T-helper 22 cell (primary cell): ENCODE data around the gene VPREB1.
"Not testable (repeated sequence)": the region's sequence is repeated elsewhere in the genome, so short reads cannot be mapped to it uniquely, and the experiment has no call there.

ENCODE experiments used
- DNase-seq: peaks from one replicate; pipeline ENCODE4 v3.0.0-alpha.2; 2020; ENCODE audit warnings: low read depth

The VPREB1 gene

DNA sequence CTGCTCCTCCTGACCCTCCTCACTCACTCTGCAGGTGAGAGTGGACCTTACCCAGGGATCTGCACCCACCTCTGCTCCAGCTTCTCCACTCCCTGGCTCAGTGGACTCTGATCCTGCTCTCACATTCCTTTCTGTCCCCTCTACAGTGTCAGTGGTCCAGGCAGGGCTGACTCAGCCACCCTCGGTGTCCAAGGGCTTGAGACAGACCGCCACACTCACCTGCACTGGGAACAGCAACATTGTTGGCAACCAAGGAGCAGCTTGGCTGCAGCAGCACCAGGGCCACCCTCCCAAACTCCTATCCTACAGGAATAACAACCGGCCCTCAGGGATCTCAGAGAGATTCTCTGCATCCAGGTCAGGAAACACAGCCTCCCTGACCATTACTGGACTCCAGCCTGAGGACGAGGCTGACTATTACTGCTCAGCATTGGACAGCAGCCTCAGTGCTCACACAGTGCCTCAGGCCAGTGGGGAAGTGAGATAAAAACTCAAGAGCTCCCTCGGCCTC, 29.7 kb upstream of the VPREB1 start:
- DNase-seq, result no peak

DNA sequence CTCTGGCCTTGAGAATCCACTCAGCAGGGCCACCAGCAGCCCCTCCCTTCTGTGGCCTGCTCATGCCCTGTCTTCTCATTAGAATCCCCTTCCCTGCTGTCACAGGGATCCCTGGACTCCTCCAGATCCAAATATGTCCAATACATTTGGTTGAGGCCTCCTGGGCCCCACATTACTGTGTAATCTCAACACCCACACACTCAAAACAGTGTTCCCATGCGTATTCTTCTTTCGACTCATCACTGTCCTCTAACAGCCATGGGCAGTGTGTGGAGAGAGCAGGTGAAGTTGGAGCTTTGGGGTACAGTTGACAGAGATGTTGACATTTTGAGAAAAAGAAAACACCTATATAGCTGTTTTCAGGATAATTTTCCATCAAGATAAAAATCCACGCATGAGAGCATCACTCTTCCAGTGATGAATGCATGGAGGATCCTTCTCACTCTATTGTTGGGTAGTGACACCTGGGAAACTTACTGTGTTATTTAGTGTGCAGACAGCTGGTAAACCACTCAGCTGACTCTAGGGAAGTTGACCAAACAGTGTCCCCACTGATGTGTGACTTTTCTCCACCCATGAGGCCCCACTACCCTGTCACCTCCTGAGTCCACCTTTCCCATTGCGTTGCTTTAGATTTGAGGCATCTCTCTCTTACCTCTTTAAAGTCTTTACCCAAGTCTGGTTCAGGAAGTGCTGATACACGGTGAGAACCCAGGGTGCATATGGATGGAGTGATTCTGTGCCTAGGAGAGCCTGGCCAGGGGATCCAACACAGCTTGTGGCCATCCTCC, 28.7 kb upstream of the VPREB1 start:
- no peak for DNase-seq

DNA sequence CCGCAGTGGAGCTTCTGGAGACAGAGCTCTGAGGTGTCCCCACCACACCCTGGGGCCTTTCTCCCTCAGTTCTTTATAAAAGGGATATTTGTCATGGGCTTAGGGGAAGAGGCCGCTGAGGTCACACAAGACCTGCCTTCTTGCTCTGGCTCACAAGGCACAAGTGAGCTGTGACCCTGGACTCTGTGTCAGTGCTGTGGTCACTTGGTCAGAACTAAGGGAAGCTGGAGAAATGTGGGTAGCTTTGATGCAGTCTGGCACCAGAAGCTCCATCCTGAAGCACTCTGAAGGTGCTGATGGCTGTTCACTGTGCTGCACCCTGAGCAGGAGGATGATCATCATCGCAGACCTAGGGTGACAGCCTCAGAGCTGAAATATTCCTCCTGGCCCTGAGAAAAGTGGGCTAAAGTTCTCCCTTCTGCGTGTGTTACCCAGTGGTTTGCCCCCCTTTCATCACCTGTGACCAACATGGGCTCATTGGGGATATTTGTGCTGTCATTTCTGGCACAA, 28.1 kb upstream of the VPREB1 start:
- no peak for DNase-seq

DNA sequence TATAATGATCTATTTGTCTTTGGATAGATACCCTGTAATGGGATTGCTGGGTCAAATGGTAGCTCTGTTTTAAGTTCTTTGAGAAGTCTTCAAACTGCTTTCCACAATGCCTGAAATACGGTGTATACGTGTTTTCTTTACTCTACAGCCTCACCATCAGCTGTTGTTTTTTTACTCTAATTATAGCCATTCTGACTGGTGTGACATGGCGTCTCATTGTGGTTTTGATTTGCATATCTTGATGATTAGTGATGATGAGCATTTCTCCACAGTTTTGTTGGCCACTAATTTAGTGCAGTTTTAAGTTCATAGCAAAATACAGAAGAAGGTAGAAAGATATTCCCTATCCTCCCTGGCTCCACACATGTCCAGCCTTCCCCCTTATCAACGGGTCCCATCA, 26.3 kb upstream of the VPREB1 start:
- no peak for DNase-seq

DNA sequence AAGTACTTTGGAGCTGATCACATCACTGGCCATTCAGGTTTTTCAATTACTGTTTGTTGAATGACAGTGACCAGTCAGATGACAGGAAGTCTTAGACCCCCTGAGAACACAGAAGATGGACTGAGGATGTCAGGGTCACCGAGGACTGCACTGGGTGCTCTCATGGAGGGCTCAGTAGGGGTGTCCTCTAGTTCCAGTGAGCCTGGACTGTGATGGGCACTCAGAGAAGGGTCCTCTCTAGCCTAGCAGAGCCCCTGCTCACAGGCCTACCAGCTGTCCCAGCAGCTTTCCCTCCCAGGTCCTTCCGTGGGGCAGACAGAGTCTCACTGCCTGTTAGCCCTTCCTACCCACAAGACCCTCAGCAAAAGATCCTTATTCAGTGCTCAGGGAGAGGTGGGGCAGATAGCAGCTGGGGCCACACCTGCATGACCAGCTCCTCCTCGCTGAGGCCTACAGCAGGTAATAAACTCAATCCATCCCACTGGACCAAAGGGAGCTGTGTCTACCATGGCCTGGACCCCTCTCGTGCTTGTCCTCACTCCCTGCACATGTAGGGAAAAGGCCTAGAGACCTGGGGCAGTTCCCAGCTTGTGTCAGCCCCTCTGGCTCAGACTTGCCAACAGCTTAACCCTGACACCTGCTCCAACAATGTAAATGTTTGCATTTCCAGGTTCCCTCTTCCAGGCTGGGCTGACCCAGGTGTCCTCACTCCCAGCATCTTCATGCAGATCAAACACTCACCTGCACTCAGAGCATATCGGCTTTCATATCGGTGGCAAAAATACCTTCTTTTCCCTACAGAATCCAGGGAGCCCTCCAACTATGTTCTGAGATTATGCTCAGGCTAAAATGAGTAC, 25.2 kb upstream of the VPREB1 start:
- DNase-seq, result no peak

DNA sequence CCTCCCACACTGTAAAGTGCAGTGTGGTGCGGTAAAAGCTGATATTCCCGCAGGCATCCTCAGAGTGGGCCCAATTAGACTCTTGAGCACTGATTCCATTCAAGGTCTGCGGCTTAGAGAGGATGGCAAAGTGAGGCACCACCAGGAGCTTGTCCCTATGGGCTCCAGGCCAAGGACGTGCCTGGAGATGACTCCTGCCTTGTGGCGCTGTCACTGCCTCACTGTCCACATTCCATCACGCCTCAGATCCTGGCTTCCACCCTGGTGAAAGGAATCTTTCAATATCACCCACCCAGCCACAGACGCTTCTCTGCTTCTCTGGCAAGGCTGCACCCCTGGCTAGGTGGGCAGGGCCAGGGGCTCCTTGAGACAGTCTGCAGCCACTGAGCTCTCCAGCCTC, 23.5 kb upstream of the VPREB1 start:
- not testable (repeated sequence) for DNase-seq

DNA sequence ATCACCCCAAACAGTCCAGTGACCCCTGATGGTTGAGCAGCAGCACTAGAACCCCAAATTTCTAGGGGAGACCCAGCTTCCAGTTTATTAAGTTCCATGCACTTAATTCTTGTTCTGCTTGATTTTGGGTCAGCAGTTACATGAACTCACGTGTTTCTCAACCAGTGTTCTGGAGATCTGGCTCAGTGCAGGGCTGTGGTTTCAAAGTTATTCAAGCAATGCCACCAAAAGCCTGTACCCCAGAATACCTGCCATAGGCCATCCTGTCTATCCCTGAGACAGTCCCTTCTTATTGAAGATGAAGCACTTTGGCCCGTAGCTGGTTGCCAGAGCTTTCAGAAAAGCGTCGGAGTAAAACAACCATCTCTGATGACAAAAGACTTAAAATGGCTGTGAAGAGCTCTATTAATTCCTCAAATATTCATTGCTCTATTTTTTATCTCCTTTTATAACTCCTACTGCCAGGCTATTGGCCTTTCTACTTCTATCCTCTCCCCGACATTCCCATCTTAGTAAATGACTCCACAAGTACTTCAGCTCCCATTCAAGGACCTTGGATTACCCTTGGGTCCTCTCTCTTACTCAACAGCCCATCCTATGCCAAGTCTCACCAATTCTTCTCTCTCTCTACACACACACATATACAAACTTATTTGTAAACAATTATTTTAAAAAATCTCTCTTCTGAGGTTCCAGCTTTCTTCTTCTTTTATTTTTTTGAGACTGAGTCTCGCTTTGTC, 18.0 kb upstream of the VPREB1 start:
- DNase-seq, result no peak

DNA sequence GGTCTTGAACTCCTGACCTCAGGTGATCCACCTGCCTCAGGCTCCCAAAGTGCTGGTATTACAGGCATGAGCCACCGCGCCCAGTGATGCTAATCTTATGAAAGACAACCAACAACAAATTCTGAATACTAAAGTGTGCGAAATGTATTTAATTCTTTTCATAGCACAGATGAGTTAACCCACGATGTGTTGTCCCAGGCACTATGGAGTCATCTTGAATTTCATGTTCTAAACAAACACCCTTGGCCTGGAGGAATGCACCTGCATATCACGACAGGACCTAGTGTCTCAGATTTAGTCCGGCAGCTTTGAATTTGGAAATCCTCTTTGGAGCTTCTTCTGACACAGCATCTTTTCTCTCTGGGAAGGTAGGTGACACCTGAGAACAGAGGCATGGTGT, 16.2 kb upstream of the VPREB1 start:
- DNase-seq, result no peak

DNA sequence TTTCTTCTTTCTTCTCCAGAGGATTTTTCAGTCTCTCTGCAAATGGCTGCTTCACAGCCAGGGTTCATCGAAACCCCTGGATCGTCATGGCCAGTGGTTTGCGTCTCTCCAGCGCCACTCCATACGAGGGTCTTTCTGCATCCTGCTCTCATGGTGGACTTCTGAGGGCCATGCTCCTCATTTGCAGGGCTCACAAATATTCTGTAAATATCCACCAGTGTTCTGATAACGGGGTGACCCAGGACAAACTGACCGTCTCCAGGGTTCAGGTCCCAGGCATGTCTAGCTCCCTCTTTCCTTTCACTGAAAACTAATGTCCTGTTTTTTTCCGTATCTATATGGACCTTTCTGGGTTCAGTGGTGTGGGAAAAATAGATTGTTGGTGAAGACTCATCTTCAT, 15.7 kb upstream of the VPREB1 start:
- DNase-seq, result no peak

DNA sequence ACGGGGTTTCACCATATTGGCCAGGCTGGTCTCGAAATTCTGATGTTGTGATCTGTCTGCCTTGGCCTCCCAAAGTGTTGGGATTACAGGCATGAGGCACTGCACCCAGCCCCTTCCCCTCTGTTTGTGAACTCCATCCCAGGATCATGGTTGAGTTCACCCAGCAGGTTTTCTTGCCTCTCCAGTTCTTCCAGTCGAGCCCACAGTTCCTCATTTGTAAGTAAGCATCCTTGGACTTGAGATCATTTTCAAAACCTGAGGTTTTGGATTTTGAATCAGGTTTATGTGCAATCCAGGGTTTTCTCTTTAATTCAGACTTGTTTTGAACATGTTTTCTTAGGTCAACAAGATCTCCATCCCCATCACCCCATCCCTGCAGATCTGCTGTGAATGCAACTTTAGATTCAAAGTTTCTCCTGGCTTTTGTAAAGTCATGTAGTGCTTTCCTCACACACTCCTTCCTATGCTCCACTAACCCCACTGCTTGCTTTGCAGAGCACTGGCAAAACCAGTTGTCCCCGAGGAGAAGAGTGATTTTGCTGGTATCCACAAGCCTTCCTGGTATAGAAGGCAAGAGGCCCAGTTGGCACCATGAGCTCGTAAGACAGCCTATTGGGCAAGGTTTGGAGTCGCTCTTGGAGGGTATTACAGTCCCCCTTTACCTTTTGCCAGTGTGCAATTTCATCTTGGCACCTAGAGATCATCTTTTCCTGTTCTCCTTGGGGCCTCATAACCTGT, 14.7 kb upstream of the VPREB1 start:
- no peak for DNase-seq

DNA sequence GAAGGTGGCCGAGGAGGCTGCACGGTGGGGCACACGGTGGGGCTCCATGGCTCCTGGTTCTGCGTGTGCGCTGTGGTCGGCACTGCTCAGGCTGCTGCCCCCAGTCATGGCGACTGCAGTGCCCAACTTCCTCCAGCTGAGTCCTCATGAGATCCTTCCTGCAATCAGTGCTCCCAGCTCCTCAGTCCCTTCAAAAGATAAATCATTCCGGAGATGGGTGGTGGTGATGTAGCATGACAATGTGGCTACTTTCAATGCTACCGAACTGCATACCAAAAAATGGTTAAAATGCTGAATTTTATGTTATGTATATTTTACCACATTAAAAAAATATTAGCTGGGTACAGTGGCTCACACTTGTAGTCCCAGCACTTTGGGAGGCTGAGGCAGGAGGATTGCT, 14.1 kb upstream of the VPREB1 start:
- DNase-seq, result no peak

DNA sequence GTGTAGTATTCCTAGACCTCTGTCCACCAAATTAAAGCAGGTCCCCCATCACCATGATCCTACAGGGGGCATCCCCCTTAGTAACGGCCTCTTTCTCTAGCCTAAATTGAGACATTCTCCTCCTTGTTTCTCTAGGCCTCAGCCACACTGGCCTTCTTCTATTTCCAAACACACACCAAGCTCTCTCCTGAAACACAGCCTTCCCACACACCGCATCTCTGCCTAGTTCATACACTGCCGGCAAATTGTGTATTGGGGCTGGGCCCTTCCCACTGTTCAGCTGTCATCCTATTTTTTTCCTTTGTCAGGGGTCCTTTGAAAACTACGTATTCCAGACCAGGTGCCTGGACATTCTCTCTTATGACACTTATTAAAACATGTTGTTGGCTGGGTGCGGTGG, 11.5 kb upstream of the VPREB1 start:
- DNase-seq, result no peak

DNA sequence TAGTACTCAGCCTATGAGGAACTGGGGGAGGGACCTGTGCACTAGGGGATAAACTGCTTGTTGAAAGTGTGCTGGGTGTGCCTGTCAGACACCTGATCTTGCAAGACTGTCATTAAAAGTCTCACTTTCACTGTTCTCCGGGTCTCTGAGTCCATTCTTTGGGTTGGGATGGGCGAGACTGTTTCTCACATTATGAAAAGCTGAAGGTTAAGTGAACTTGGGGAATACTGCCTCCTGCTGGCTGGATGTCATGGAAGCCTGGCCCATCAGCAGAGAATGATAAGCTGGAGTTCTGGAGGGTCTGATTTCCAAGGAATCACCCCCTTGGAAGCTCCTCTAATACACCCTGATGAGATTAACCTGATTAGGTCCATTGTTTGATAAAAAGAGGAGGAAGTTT, 9.0 kb upstream of the VPREB1 start:
- no peak for DNase-seq

DNA sequence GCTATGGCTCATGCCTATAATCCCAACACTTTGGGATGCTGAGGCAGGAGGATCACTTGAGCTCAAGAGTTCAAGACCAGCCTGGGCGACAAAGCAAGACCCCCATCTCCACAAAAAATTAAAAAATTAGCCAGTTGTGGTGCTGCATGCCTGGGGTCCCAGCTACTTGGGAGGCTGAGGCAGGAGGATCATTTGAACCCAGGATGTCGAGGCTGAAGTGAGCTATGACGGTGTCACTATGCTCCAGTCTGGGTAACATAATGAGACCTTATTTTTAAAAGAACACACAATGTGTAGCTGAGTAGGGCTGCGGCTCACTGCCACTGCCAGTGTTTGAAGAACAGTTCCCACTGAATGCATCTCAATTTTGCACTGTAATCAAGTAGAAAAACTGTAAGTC, 7.1 kb upstream of the VPREB1 start:
- DNase-seq, result no peak

DNA sequence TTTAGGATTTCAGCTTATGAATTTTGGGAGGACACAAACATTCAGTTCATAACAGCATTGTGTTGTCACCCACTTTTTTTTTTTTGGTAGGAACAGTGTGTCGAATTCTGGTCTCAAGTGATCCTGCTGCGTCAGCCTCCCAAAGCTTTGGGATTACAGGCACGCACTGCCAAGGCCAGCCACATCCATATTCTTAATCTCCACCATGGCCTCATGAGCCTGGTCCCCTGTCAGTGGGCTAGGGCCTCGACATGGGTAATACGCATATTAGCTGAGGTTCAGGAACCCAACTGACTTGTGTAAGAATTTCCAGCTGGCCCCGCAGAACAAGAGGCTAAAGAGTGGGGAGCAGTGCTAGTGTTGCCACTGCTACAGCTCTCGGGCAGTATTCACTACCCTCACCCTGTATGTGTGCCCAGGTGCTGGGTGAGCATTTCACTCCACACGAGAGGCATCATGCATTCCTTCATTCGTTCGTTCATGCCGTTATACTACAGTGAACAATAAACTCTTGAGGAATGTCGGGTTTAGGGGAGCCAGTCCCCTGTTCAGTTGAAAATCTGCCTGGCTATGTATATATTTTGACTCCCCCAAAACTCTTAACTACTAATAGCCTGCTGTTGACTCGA, 5.2 kb upstream of the VPREB1 start:
- no peak for DNase-seq

DNA sequence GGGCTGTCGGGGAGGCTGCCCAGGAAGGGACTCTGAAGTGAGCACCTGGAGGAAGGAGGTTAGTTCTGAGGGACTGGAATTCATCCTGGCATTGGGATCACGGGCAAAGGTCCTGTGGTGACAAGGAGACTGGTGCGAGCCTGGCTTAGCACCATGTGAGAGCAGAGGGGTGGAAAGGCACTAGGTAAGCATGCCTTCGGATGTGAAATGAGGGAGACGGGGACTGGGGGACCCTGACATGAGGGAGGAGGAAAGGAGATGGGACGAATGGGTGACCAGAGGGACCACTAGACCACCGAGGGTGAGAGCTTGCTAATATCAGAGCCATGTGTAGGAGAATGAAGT, 3.1 kb upstream of the VPREB1 start:
- no peak for DNase-seq

DNA sequence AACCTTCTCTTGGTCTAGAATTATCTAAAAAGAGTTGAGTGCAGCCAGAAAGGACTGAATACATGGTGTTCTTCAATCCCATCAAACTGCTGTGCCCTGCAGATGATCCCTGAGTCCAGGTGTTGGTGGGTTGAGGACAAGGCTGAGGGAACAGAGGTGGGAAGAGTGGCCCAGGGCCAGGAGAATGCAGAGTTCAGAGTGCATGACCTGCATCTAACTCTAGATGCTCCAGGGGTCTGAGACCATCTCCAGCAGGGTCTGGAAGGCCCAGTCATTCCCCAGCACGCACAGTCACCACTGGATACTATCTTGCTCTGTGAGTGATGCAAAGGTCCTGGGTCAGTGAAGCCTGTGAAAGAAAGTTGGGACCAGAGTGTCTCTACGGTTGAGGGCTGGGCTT, 2.1 kb upstream of the VPREB1 start:
- DNase-seq, result no peak

DNA sequence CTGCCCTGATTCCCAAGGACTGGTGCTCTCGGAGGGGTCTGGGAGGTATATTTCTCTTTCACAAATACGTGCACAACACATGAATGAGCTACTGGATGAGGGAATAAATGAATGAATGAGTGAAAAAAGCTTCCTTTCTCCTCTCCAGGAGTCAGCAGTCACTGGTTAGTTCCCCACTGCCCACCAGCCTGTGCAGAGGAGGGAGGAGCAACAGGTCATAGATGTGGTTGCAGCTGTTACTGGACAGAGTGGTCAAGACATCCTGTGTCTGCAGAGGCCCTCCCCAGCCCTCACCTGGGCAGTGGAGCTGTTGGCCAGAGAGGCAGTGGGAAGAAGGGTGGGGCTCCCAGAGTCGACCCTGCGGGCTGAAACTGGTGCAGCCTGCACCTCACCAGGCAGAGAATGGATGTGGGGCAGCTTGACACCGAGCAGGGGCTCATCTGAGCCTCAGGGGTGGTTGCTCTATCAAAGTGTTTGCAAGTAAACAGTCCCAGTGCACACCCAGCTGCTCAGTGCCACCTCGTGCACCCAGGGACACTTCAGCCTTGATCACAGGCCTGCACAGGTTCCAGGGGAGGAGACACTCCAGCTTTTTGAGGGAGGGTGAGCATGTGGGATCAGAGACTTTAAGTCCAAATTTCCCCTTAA, 1.4 kb upstream of the VPREB1 start:
- no peak for DNase-seq

DNA sequence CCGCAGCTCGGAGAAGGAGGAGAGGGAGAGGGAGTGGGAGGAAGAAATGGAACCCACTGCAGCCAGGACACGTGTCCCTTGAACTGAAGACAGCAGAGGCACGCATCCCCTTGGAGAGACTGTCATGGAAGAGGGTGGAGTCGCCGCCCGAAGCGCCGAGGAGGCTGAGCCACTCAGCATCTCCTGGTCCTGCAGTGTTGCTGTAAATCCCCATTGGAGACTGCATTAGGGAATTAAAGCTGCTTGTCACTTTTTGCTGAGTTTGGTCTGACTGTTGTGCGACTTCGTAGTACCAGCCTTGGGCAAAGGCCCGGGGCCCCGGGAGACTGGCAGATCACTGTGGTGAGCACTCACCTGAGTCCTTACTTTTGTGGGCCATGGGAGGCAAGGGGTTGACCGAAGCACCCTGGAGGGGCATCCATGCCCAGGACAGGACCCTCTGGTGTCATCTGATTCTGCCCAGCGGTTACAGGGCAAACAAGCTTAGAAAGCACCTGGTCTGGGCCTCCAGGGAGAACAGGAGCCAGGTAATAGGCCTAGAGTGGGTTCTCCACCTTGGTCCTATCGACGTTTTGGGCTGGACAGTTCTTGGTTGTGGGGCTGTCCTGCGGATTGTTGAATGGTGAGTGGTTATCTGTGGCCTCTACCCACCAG, 797 bp downstream of the VPREB1 start:
- DNase-seq, result no peak

DNA sequence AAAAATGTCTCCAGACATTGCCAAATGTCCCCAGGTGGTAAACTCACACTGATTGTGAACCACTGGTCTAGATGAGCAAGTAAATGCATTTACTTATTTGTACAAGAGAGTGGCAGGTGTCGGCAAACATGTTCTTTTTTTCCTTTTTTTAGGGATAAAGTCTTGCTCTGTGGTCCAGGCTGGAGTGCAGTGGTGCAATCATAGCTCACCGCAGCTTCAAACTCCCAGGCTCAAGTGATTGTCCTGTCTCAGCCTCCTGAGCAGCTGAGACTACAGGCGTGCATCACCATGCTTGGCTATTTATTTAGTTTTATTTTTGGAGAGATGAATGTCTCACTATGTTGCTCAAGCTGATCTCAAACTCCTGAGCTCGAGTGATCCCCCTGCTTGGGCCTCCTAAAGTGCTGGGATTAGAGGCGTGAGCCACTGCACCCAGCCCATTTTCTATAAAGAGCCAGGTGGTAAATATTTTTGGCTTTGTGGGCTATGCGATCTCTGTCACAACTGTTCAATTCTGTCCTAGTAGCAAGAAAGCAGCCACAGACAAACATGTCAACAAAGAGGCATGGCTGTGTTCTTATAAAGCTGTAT, 1.4 kb downstream of the VPREB1 start:
- DNase-seq, result no peak
